Measurements from ENCODE around the gene ATP6V0B. TPM values are rescaled to one million over a fixed set of nuclear protein-coding genes. Genes with fewer than 3 reads are reported as not detected.

ATP6V0B gene
- total and polyA plus RNA-seq, 2 donors (not counting 3 experiments of a cell fraction or from before 2014, with no cell fraction given) = 110 to 325 TPM

- Histone ChIP-seq H3K27me3 (ENCODE audit: control insufficient read depth in 2 of 2, insufficient read depth in 2 of 2, low read length in 2 of 2) (no peaks in the 10 kb centered on the region), H3K9me3 (replicated peaks; ENCODE audit: control insufficient read depth, insufficient read depth, low read length) (no peaks in the 10 kb centered on the region), H3K4me1 (ENCODE audit: control insufficient read depth, extremely low read depth, insufficient read depth, low read length) (peaks cover 20% of the 10 kb centered on the region), H3K9ac (replicated peaks; ENCODE audit: extremely low read depth, insufficient read depth, low read length) (peak within 1 kb of the TSS; percentile 97), H3K36me3 (ENCODE audit: control insufficient read depth in 2 of 2, extremely low read depth in 1 of 2, insufficient read depth in 2 of 2, low read length in 2 of 2) (peaks cover 0 to 4% of the 10 kb centered on the region in 2 experiments), H3K79me2 (ENCODE audit: control insufficient read depth, insufficient read depth, low read length) (peaks cover 5% of the 10 kb centered on the region), H3K9me1 (replicated peaks; ENCODE audit: control insufficient read depth, extremely low read depth, insufficient read depth, low read length) (no peaks in the 10 kb centered on the region), H3K27ac (ENCODE audit: insufficient read depth, low read depth, low read length) (peak within 1 kb of the TSS; percentile 94), H3K4me2 (ENCODE audit: insufficient read depth, low read length) (peak within 1 kb of the TSS; percentile 95), H2AFZ (ENCODE audit: low read depth, low read length) (peak within 1 kb of the TSS; percentile 99), H4K20me1 (replicated peaks; ENCODE audit: control insufficient read depth, extremely low read depth, insufficient read depth, low read length) (no peaks in the 10 kb centered on the region), H3K4me3 (replicated peaks in 1 of 3; ENCODE audit: insufficient read depth in 1 of 3, low read depth in 1 of 3, low read length in 3 of 3) (peak within 1 kb of the TSS; percentile 64 to 76 (median 67))
- TF ChIP-seq POLR2AphosphoS5 (IDR thresholded peaks at IDR 0.05; ENCODE audit: insufficient read depth, low read depth, low read length) = peak; percentile 84
- TF ChIP-seq POLR2A (IDR thresholded peaks at IDR 0.05; ENCODE audit: low read depth, low read length) = peak; percentile 86
- TF ChIP-seq MAX (IDR thresholded peaks at IDR 0.05; ENCODE audit: insufficient read depth, insufficient read length) = peak; percentile 96
- no peak for TF ChIP-seq FOS (IDR thresholded peaks at IDR 0.05; ENCODE audit: borderline replicate concordance, insufficient read depth, low read length)
- TF ChIP-seq MYC (IDR thresholded peaks at IDR 0.05; ENCODE audit: low read depth, low read length) = peak; percentile 62
- no peak for TF ChIP-seq EZH2 (IDR thresholded peaks at IDR 0.05; ENCODE audit: borderline replicate concordance, low read depth, low read length, severe bottlenecking)
- TF ChIP-seq GATA2 (IDR thresholded peaks at IDR 0.05; ENCODE audit: insufficient read depth, insufficient read length, low read depth, low read length) = no peak
- TF ChIP-seq CTCF (IDR thresholded peaks at IDR 0.05; ENCODE audit: extremely low read depth in 1 of 2, insufficient read depth in 1 of 2, low read depth in 1 of 2, low read length in 2 of 2) = peak; percentile 65 to 70
- no TSS peak for BruUV-seq (replicated peaks)
- DNase-seq (ENCODE audit: low read depth, low spot score) (peak; percentile 96), FAIRE-seq (peak; percentile 94)
- intact Hi-C loops (cut with micrococcal nuclease) (loop anchor here (1.0 to 5.0 kb wide), 7 partner anchors 23 to 417 kb away; partner anchors contain the start of gene ATP6V0B), dilution Hi-C loops (cut with MboI; ENCODE audit: extremely low pct_ligation_motif_present, low sequenced_read_pairs) (loop anchor here (25.0 kb wide), 1 partner anchor 184 kb away; no protein-coding TSS in a partner anchor)
- ChIA-PET POLR2A (interaction anchor here (1.2 kb wide), 1 partner anchor 12 kb away, joined by 4 read pairs; no protein-coding TSS in a partner anchor), CTCF (interaction anchor here (0.8 to 7.2 kb wide), 9 partner anchors 10 to 182 kb away, joined by 3 to 93 read pairs (median 4); partner anchors contain the start of genes ARTN and DPH2)
Measured at GRCh38 chr1:43946236-43947060, 28.3 kb upstream of the ATP6V0B start, which contains the start of gene IPO13. IPO13 (plus strand) TSS chr1:43946950; CDS start chr1:43947601, 651 bp downstream.
